IPS-NIHi7 (cell line): Measurements from ENCODE around the gene PARP16.

Experiments used
- DNase-seq: peaks from one replicate; pipeline ENCODE4 v3.0.0; 2012; ENCODE audit warnings: mixed read lengths; ENCODE audit errors: extremely low spot score

PARP16 gene

GRCh38 chr15:65277015-65277414 is 9.7 kb downstream of the PARP16 start:
- no peak for DNase-seq

GRCh38 chr15:65275728-65276126 is 11.0 kb downstream of the PARP16 start:
- DNase-seq, result no peak

GRCh38 chr15:65275104-65275727 is 11.5 kb downstream of the PARP16 start:
- no peak for DNase-seq

GRCh38 chr15:65270811-65271545 is 15.7 kb downstream of the PARP16 start:
- peak; percentile 81 for DNase-seq

- DNase-seq, result no peak
These were observed 18.3 kb downstream of the PARP16 start for GRCh38 chr15:65268411-65268810.

- DNase-seq, result no peak
These were observed 20.2 kb downstream of the PARP16 start for GRCh38 chr15:65266469-65266868.

GRCh38 chr15:65264863-65265430 is 21.7 kb downstream of the PARP16 start:
- DNase-seq, result no peak

- DNase-seq, result no peak
These were observed 23.4 kb downstream of the PARP16 start for GRCh38 chr15:65263313-65263712.

GRCh38 chr15:65260968-65261367 is 25.7 kb downstream of the PARP16 start:
- no peak for DNase-seq

GRCh38 chr15:65259367-65259797 is 27.3 kb downstream of the PARP16 start:
- no peak for DNase-seq

GRCh38 chr15:65258375-65259262 is 28.1 kb downstream of the PARP16 start:
- DNase-seq, result no peak

GRCh38 chr15:65255486-65256140 is 31.1 kb downstream of the PARP16 start:
- no peak for DNase-seq

GRCh38 chr15:65254758-65255157 is 31.9 kb downstream of the PARP16 start:
- no peak for DNase-seq

GRCh38 chr15:65254356-65254755 is 32.3 kb downstream of the PARP16 start:
- DNase-seq, result no peak

- DNase-seq, result no peak
These were observed 37.0 kb downstream of the PARP16 start for GRCh38 chr15:65249641-65250040.

GRCh38 chr15:65248511-65249255 is 38.0 kb downstream of the PARP16 start:
- DNase-seq, result no peak

- DNase-seq, result no peak
These were observed 39.7 kb downstream of the PARP16 start for GRCh38 chr15:65246939-65247338.

- DNase-seq, result no peak
These were observed 40.5 kb downstream of the PARP16 start for GRCh38 chr15:65246026-65246714.

GRCh38 chr15:65245096-65245856 is 41.4 kb downstream of the PARP16 start:
- DNase-seq, result no peak
